H1 (cell line): ENCODE results near the gene GPA33. TPM values are rescaled to one million over a fixed set of nuclear protein-coding genes. Genes with fewer than 3 reads are reported as not detected.

ENCODE experiments used
- CEBPB ChIP-seq: IDR thresholded peaks from 2 replicates; pipeline ENCODE4 v1.6.1; 2012; ENCODE audit warnings: low read depth, low read length
- RXRA ChIP-seq: IDR thresholded peaks from 2 replicates; pipeline ENCODE4 v1.6.1; 2011; ENCODE audit warnings: low read depth, mild to moderate bottlenecking, low read length, moderate library complexity; ENCODE audit not compliant: insufficient read depth
- SIN3A ChIP-seq, 2 experiments: IDR thresholded peaks in 1 of 2; conservative IDR thresholded peaks in 1 of 2; 2 replicates each; pipeline ENCODE4 v1.6.1; 2011 to 2012; ENCODE audit warnings: low read length in 2 of 2, improper control_type of control experiment in 1 of 2, low read depth in 1 of 2, mild to moderate bottlenecking in 1 of 2
- polyA plus RNA-seq, 7 experiments: library from polyadenylated mRNA; depleted of rRNA in 3 of 7; stranded (reverse) in 5 of 7; unstranded in 2 of 7; fragments of >200 nt in 5 of 7; fragments of 200-250 nt in 2 of 7; gene quantifications; 1 replicate in 5 of 7; 2 replicates in 1 of 7; 4 replicates in 1 of 7; pipeline versions ENCODE4 v1.2.1 to v1.2.3, GENCODE V29; 2011 to 2013; ENCODE audit warnings: missing spikeins in 2 of 7, mixed read lengths in 2 of 7
- total RNA-seq: library from RNA; stranded (reverse); fragmentation: NEBNext Ultra II Directional; extraction: Animal tissue kit (Norgen Biotek cat#: 25700); gene quantifications from 2 replicates; pipeline ENCODE4 v1.2.1, GENCODE V29; 2021

Gene GPA33
- total and polyA plus RNA-seq, 2 of the 8 experiments (the other 6 are each of a cell fraction or from before 2014, with no cell fraction given), result 0.19 to 0.67 TPM

DNA sequence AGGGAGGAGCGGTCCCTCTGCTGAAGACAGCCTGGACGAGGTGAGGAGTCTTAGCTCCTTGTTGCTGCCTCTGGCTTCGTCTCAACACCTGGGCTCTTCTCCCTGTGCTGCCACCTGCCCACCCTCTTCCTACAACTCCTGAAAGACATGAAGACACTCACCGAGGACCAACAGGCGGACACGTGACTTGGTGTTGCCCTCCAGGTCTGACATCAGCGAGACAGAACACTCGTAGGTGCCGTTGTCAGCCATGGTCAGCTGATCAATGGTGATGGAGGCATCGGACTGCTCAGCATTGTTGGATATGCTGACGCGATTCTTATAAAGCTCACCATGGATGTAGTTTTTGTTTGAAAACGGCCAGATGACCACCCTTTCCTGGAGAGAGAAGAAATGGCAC lies 21.4 kb downstream of the GPA33 start (continued):
- TF ChIP-seq RXRA (no peak), CEBPB (no peak), SIN3A (conservative IDR thresholded peaks at IDR 0.05 in 1 of 2, IDR thresholded peaks at IDR 0.05 in 1 of 2; ENCODE audit: low read depth in 1 of 2, low read length in 2 of 2) (no peak)
